Left ventricle myocardium inferior (tissue), 1 donor: Measurements from ENCODE around the gene CASP10. TPM values are rescaled to one million over a fixed set of nuclear protein-coding genes. Genes with fewer than 3 reads are reported as not detected.

ENCODE experiments used
- DNase-seq: peaks from one replicate; pipeline ENCODE4 v3.0.0-alpha.2; 2020
- H3K27ac ChIP-seq: fragments of 200-600 bp; replicated peaks from 2 replicates; pipeline ENCODE4 v1.8.0; 2021
- H3K27me3 ChIP-seq: fragments of 200-600 bp; 2 replicates; pipeline ENCODE4 v1.8.0; 2021; ENCODE audit warnings: low read depth
- H3K36me3 ChIP-seq: fragments of 200-600 bp; 2 replicates; pipeline ENCODE4 v1.8.0; 2021
- H3K4me1 ChIP-seq: fragments of 200-600 bp; 2 replicates; pipeline ENCODE4 v1.8.0; 2021
- H3K4me3 ChIP-seq: fragments of 200-600 bp; 2 replicates; pipeline ENCODE4 v1.8.0; 2021; ENCODE audit warnings: mild to moderate bottlenecking, moderate library complexity
- H3K9me3 ChIP-seq: fragments of 200-600 bp; replicated peaks from 2 replicates; pipeline ENCODE4 v1.8.0; 2021
- intact Hi-C: fragments of 100-400 bp; cut with micrococcal nuclease; formaldehyde crosslinking; loops from one replicate; pipeline ENCODE4 v1.11.0; 2022
- long read RNA-seq: library from polyadenylated mRNA; unstranded; transcript quantifications from one replicate; pipeline ENCODE4 v2.0.0, GENCODE V29; 2021
- total RNA-seq: library from RNA; stranded (reverse); fragmentation: NEBNext Ultra II Directional; extraction: Animal tissue kit (Norgen Biotek cat#: 25700); gene quantifications from one replicate; pipeline ENCODE4 v1.2.1, GENCODE V29; 2021
- TF ChIP-seq, protein P1 (sequence below): fragments of 200-600 bp; IDR thresholded peaks from 2 replicates; pipeline ENCODE4 v1.8.0; 2021; ENCODE audit warnings: antibody characterized with exemption, mild to moderate bottlenecking, borderline replicate concordance
- donor health status: DM: no; HTN: yes; CAD: no; lungs with severe emphysema.

The CASP10 gene, protein sequence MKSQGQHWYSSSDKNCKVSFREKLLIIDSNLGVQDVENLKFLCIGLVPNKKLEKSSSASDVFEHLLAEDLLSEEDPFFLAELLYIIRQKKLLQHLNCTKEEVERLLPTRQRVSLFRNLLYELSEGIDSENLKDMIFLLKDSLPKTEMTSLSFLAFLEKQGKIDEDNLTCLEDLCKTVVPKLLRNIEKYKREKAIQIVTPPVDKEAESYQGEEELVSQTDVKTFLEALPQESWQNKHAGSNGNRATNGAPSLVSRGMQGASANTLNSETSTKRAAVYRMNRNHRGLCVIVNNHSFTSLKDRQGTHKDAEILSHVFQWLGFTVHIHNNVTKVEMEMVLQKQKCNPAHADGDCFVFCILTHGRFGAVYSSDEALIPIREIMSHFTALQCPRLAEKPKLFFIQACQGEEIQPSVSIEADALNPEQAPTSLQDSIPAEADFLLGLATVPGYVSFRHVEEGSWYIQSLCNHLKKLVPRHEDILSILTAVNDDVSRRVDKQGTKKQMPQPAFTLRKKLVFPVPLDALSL
- total RNA-seq, result 5.4 TPM
- long read RNA-seq, full-length matches to known transcripts, result 3 of 8 reads
- long read RNA-seq, partial matches to known transcripts, result 3 of 8 reads
- long read RNA-seq, other reads (novel, unspliced or antisense), result 2 of 8 reads

DNA sequence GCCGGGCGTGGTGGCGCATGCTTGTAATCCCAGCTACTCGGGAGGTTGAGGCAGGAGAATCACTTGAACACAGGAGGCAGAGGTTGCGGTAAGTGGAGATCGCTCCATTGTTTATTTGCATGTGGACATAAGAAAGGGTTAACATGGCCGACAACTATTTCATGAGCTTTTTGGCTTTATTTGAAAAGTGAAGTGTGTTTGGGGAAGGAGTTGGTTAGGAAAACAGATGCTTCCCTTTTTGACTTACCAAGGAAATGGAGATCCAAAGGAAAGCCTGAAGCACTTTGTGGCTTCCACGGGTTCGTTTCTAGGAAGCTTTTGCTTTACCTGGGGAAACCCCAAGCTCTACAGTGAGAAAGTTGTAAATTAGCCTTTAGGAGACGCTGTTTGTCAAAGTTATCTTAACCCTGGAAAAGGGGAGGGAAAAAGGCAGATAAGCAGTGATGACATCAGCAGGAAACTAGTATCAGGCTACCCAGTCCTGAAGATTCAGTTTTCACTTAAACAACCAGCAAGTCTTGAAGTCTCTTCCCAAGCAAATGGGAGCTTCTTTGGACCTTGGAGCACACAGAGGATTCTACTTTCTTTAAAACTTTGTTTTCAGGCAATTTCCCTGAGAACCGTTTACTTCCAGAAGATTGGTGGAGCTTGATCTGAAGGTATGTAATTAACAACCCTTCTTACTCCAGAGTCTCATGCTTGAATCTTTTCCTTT, at the start of gene CASP10:
Gene CASP10 (plus strand): TSS at position 492 of the 715 bp plus-strand sequence. CDS start 2,637 bp downstream, outside the sequence.
- H3K4me1 ChIP-seq, result peaks cover 13% of the 10 kb centered on the region
- H3K9me3 ChIP-seq, result no peaks in the 10 kb centered on the region
- TF ChIP-seq, protein P1, sequence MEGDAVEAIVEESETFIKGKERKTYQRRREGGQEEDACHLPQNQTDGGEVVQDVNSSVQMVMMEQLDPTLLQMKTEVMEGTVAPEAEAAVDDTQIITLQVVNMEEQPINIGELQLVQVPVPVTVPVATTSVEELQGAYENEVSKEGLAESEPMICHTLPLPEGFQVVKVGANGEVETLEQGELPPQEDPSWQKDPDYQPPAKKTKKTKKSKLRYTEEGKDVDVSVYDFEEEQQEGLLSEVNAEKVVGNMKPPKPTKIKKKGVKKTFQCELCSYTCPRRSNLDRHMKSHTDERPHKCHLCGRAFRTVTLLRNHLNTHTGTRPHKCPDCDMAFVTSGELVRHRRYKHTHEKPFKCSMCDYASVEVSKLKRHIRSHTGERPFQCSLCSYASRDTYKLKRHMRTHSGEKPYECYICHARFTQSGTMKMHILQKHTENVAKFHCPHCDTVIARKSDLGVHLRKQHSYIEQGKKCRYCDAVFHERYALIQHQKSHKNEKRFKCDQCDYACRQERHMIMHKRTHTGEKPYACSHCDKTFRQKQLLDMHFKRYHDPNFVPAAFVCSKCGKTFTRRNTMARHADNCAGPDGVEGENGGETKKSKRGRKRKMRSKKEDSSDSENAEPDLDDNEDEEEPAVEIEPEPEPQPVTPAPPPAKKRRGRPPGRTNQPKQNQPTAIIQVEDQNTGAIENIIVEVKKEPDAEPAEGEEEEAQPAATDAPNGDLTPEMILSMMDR, result peak; percentile 60
- H3K27ac ChIP-seq, result peak within 1 kb of the TSS; percentile 73
- H3K4me3 ChIP-seq, result peak within 1 kb of the TSS; percentile 63
- peaks cover 4% of the 10 kb centered on the region for H3K36me3 ChIP-seq
- intact Hi-C loops, result no loop called here
- DNase-seq, result no peak
- H3K27me3 ChIP-seq, result no peaks in the 10 kb centered on the region

DNA sequence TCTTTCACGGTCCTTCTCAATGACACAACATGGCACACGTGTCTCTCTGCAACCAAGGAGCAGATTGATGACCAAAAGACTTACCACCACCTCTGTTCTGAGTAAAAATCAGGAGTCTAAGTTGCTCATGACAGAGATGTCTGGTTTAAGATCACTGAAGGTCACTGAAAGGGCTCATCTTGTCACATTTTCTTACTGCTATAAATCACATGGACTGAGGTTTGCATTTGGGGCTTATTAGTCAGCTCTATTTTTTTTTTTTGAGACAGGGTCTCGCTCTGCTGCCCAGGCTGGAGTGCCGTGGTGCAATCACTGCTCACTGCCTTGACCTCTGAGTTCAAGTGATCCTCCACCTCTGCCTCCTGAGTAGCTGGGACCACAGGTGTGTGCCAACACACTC, 47.6 kb upstream of the CASP10 start:
- intact Hi-C loops, result no loop called here
- TF ChIP-seq, protein P1, result no peak
- Histone ChIP-seq H3K27me3 (no peaks in the 10 kb centered on the region), H3K27ac (peak overlapping the region; percentile 100), H3K36me3 (peaks cover 86% of the 10 kb centered on the region), H3K4me1 (peaks cover 96% of the 10 kb centered on the region), H3K9me3 (no peaks in the 10 kb centered on the region), H3K4me3 (peak overlapping the region; percentile 14)
- no peak for DNase-seq

DNA sequence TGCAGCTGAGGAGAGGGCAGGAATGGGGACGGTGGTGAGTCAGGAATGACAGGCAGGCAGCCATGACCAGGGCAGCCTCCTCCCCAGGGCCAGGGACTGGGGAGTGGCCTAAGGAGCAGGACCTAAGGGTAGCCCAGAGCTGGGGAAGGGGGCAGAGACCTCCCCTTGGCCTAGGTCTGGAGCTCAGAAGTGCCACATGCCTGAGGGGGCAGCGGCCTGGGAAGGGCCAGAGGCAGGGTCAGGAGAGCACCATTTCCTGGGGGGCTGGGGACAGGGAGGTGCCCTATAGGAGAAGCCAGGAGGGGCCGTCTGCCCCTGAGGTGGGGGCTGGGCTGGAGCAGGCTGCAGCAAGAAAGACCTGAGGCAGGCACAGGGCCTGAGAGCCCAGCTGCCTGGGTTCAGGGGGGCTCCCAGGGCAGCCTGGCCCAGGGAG, 46.0 kb upstream of the CASP10 start:
- H3K4me1 ChIP-seq, result peaks cover 91% of the 10 kb centered on the region
- TF ChIP-seq, protein P1, result no peak
- peaks cover 93% of the 10 kb centered on the region for H3K36me3 ChIP-seq
- H3K4me3 ChIP-seq, result no peak overlapping the region
- no peaks in the 10 kb centered on the region for H3K27me3 ChIP-seq
- intact Hi-C loops, result no loop called here
- H3K9me3 ChIP-seq, result no peaks in the 10 kb centered on the region
- peak overlapping the region; percentile 100 for H3K27ac ChIP-seq
- no peak for DNase-seq

DNA sequence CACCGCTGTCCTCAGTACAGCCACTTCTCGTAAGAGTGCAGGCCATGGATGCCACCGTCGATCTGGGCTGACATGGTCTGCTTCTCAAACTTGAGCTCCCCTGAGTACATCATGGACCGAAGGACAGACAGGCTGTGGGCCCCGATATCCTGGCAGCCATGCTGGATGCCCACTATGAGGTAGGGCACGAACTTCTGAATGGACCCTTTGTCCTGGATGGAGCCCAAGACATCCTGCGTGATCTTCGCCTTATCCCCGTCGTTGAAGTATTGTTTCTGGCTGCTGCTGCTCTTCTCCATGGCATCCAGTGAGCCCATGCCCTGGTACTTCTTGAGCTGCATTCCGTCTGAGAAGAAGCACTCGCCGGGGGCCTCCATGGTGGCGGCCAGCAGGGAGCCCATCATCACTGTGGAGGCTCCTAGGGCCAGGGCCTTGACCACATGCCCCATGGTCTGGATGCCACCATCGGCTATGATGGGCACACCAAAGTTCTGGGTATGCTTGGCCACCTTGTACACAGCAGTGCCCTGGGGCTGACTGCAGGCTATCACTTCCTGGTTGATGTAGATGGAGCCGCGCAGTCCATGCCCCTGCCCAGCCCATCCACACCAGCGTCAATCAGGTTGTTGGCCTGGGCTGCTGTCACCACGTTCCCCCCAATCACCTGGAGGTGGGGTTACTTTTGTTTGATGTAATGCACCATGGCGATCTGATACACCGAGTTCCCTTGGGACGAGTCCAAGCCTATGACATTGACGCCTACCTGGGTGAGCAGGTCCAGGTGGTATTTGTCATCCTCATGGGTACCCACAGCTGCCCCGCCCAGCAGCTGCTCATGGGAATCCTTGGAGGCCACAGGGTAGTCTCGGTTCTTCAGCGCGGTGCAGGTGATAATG, 45.2 kb upstream of the CASP10 start:
- Histone ChIP-seq H3K27me3 (no peaks in the 10 kb centered on the region), H3K4me3 (no peak overlapping the region), H3K27ac (peak overlapping the region; percentile 100), H3K4me1 (peaks cover 87% of the 10 kb centered on the region), H3K36me3 (peaks cover 96% of the 10 kb centered on the region), H3K9me3 (no peaks in the 10 kb centered on the region)
- no peak for DNase-seq
- intact Hi-C loops, result no loop called here
- TF ChIP-seq, protein P1, result no peak
